Tibial artery (tissue), 4 donors: ENCODE results near the gene MORC1.
"Not testable (repeated sequence)": the region's sequence is repeated elsewhere in the genome, so short reads cannot be mapped to it uniquely, and the experiment has no call there.

ENCODE experiments used
- DNase-seq, 2 donors: peaks; one replicate each; pipeline ENCODE4 v3.0.0-alpha.2; 2019
- H3K27ac ChIP-seq, 2 donors: fragments of 200-600 bp; sonication (generic) in 1 of 2; 1 replicate in 1 of 2; 2 replicates in 1 of 2; pipeline ENCODE4 v1.5.1; 2018 to 2019; ENCODE audit warnings: mild to moderate bottlenecking in 1 of 2
- H3K27me3 ChIP-seq, 2 donors: fragments of 200-600 bp; sonication (generic) in 1 of 2; one replicate each; pipeline versions ENCODE4 v1.5.1 to v1.6.0; 2016 to 2019
- H3K36me3 ChIP-seq, 3 donors: fragments of 200-600 bp; sonication (generic) in 2 of 3; one replicate each; pipeline ENCODE4 v1.5.1; 2016 to 2019; ENCODE audit warnings: mild to moderate bottlenecking in 2 of 3
- H3K4me1 ChIP-seq, 4 donors: fragments of 200-600 bp; sonication (generic) in 2 of 4; 1 replicate in 3 of 4; 2 replicates in 1 of 4; pipeline ENCODE4 v1.5.1; 2016 to 2019
- H3K4me3 ChIP-seq, 2 donors: fragments of 200-600 bp; sonication (generic) in 1 of 2; 1 replicate in 1 of 2; 2 replicates in 1 of 2; pipeline ENCODE4 v1.5.1; 2018 to 2019; ENCODE audit warnings: mild to moderate bottlenecking in 2 of 2
- H3K9me3 ChIP-seq, 3 donors: fragments of 200-600 bp; sonication (generic) in 1 of 3; one replicate each; pipeline ENCODE4 v1.5.1; 2016 to 2019
- CTCF ChIP-seq, 2 experiments: fragments of 200-600 bp in 1 of 2; fragments of 450-650 bp in 1 of 2; IDR thresholded peaks; one replicate each; pipeline ENCODE4 v1.5.1; 2017 to 2019; ENCODE audit warnings: antibody characterized with exemption in 2 of 2, mild to moderate bottlenecking in 1 of 2, moderate library complexity in 1 of 2
- intact Hi-C: fragments of 100-400 bp; cut with DNase I; formaldehyde crosslinking; loops from one replicate; pipeline ENCODE4 v1.15.0; 2023; ENCODE audit warnings: low total_unique reads

Gene MORC1

GRCh38 chr3:109152320-109152719, 34.4 kb upstream of the MORC1 start:
- H3K9me3 ChIP-seq: no peaks in the 10 kb centered on the region
- H3K27ac ChIP-seq: no peak overlapping the region
- H3K36me3 ChIP-seq: no peaks in the 10 kb centered on the region
- intact Hi-C loops: no loop called here
- no peaks in the 10 kb centered on the region for H3K27me3 ChIP-seq
- TF ChIP-seq CTCF (IDR thresholded peaks at IDR 0.05): no peak
- no peak overlapping the region for H3K4me3 ChIP-seq
- no peak for DNase-seq
- H3K4me1 ChIP-seq: no peaks in the 10 kb centered on the region

GRCh38 chr3:109149078-109149477, 31.1 kb upstream of the MORC1 start:
- Histone ChIP-seq H3K27me3 (no peaks in the 10 kb centered on the region), H3K4me3 (no peak overlapping the region), H3K9me3 (no peaks in the 10 kb centered on the region), H3K36me3 (no peaks in the 10 kb centered on the region), H3K4me1 (no peaks in the 10 kb centered on the region), H3K27ac (no peak overlapping the region)
- no peak for TF ChIP-seq CTCF (IDR thresholded peaks at IDR 0.05)
- intact Hi-C loops: no loop called here
- DNase-seq: no peak

- Histone ChIP-seq H3K27ac (no peak overlapping the region), H3K4me1 (no peaks in the 10 kb centered on the region), H3K27me3 (no peaks in the 10 kb centered on the region), H3K36me3 (no peaks in the 10 kb centered on the region), H3K9me3 (no peaks in the 10 kb centered on the region), H3K4me3 (no peak overlapping the region)
- TF ChIP-seq CTCF (IDR thresholded peaks at IDR 0.05): no peak
- intact Hi-C loops: no loop called here
- no peak for DNase-seq
These were observed 25.7 kb upstream of the MORC1 start for GRCh38 chr3:109143646-109144045.

GRCh38 chr3:109140318-109140717, 22.4 kb upstream of the MORC1 start:
- Histone ChIP-seq H3K4me3 (no peak overlapping the region), H3K27ac (no peak overlapping the region), H3K36me3 (no peaks in the 10 kb centered on the region), H3K4me1 (no peaks in the 10 kb centered on the region), H3K27me3 (no peaks in the 10 kb centered on the region), H3K9me3 (no peaks in the 10 kb centered on the region)
- DNase-seq: no peak
- TF ChIP-seq CTCF (IDR thresholded peaks at IDR 0.05): no peak
- intact Hi-C loops: no loop called here

GRCh38 chr3:109137761-109138160, 19.8 kb upstream of the MORC1 start:
- no peaks in the 10 kb centered on the region for H3K4me1 ChIP-seq
- H3K4me3 ChIP-seq: no peak overlapping the region
- TF ChIP-seq CTCF (IDR thresholded peaks at IDR 0.05): no peak
- H3K27ac ChIP-seq: no peak overlapping the region
- no peaks in the 10 kb centered on the region for H3K27me3 ChIP-seq
- DNase-seq: no peak
- H3K36me3 ChIP-seq: no peaks in the 10 kb centered on the region
- intact Hi-C loops: no loop called here
- no peaks in the 10 kb centered on the region for H3K9me3 ChIP-seq

- DNase-seq: no peak
- Histone ChIP-seq H3K27ac (no peak within 1 kb of the TSS), H3K36me3 (no peaks in the 10 kb centered on the region), H3K4me3 (no peak within 1 kb of the TSS), H3K9me3 (no peaks in the 10 kb centered on the region), H3K27me3 (no peaks in the 10 kb centered on the region), H3K4me1 (no peaks in the 10 kb centered on the region)
- intact Hi-C loops: no loop called here
- no peak for TF ChIP-seq CTCF (IDR thresholded peaks at IDR 0.05)
These were observed 18.6 kb upstream of the MORC1 start, which contains the start of gene C3orf85 for GRCh38 chr3:109136523-109136922. Gene C3orf85 (plus strand): TSS chr3:109136719. CDS start chr3:109136848, 129 bp downstream.

GRCh38 chr3:109133474-109133816, 15.5 kb upstream of the MORC1 start:
- intact Hi-C loops, H3K27ac ChIP-seq: not testable (repeated sequence)

More at GRCh38 chr3:109133474-109133816, 15.5 kb upstream of the MORC1 start:
- not testable (repeated sequence) for H3K4me3 ChIP-seq, H3K36me3 ChIP-seq, H3K9me3 ChIP-seq, H3K27me3 ChIP-seq, H3K4me1 ChIP-seq, DNase-seq
